ENCODE results near the gene METTL26.
"Not testable (repeated sequence)": the region's sequence is repeated elsewhere in the genome, so short reads cannot be mapped to it uniquely, and the experiment has no call there.

Gene METTL26

DNA sequence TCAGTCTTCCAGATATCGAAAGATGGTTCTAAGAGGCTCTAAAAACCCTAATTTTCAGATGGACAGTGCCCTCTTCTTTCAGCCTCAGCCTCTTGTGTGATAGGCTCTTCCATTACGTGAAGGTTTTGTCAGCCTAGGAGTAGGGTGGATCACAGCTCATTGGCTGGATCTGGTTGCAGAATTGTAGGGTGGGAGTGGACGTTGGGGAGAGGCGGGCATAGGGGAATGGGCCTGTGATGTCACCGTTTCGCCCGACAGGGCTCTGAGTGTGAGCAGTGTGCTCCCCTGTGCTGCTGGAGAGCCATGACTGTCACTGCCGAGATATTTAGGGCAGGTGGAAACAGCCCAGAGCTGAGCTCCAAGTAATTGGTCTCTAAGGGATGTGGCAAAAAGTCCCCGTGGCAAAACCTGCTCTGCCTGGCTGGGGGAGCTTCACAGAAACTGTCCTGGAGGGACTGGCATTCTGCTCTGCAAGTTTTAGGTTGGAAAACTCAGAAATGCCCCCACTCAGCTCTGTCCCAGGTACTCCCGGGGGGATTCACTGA lies 11.5 kb downstream of the METTL26 start:
- DNase-seq, result no peak

DNA sequence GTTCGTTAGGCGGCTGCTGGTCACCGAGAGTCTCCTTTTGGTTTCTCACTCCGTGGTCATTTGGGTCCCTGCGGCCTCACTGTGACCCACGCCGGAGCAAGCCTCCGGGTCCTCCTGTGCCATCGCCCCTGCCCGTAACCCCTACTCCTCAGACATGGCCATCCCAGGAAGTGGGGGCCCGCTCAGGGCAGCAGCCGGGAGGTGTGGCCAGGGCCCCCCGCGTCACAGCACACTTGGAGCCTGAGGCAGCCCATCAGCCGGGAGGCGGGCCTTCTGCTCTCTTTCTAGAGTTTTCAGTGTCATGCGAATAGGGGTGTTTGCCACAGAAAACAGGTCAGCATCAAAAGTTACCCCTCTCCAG lies 13.2 kb downstream of the METTL26 start:
- no peak for DNase-seq

DNA sequence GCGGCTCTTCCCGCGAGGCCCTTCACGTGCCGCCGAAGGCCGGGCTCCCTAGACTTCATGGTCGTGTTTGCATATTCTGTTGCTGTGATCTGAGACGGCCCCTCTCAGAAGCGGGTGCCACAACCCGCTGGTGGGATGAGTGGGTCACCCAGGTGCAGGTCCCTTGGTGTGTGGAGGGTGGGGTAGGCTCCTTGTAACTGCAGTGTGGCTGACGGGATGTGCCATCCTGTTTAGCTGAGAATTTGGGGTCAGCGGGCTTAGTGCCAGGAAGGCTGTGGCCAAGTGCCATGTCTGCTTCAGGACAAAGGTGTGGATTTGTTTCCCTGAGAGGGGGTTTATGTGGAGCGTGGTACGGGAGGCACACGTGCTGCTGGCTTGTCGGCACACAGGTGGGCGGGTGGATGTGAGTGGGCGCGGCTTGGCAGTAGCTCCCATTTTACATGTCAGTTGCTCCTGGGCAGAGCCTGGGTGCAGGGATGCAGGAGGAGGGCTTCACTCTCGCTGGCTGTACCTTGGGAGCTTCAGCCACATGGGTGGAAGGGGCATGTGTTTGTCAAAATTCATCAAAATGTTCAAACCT lies 14.5 kb downstream of the METTL26 start:
- no peak for DNase-seq

DNA sequence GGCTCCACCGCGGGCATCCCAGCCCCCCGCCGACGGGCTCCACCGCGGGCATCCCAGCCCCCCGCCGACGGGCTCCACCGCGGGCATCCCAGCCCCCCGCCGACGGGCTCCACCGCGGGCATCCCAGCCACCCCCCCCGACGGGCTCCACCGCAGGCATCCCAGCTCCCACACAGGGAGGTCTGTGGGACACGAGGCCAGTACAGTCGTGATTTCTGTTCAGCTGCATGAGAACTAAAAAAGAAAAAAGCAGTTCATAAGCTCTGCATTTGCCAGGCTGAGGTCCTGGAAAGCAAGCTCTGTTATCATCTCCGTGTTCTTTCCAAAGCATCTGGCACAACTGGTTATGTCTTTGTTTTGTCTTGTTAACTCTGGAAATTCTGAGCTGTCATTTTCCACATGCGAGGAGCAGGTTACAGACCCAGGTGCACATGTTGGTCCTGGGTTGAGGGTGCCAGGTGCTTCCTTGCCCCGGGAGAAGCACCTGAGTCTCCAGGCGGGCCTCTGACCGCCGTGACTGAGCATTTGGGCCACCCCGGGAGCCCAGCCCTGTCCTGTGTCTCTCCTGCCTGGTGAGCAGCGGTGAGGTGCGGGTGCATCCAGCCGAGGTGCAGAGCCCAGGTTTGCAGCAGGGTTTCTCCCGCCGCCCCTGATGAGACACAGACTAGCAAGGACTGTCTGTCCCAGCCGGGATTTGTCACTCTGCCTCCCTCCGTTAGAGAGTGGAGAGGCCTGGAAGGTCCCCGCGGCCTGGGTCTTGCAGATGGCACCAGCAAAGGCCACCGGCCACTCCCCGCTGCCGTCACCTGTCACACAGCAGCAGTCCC lies 15.2 kb downstream of the METTL26 start:
- DNase-seq, result no peak

DNA sequence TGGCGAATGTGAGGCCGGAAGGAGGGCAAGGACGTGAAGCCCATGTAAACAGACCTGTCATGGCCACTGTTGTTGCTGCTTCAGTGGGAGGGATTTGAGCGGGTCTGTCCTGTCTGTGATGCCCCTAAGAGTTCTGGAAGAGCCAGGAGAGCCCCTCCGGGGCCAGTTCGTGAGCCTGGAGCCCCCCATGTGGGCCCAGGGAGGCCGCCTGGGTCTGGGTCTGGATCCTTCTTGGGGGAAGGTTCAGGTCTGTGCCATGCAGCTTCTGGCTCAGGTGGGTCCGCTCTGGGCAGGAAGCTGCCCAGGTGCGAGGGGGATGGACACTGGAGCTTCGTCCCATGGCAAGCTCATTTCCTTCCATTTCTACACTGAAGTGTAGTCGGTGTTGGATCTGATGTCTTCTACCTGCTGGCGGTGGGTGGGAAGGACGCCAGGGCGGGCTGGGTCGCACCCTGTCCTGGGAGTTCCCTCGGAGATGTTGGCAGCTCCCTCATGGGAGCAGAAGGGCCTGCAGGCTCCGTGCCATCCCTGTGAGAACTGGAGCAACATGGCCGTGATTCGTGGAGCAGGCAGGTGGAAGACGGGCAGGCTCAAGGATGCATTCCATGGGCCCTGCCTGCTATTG lies 16.5 kb downstream of the METTL26 start:
- DNase-seq, result no peak

DNA sequence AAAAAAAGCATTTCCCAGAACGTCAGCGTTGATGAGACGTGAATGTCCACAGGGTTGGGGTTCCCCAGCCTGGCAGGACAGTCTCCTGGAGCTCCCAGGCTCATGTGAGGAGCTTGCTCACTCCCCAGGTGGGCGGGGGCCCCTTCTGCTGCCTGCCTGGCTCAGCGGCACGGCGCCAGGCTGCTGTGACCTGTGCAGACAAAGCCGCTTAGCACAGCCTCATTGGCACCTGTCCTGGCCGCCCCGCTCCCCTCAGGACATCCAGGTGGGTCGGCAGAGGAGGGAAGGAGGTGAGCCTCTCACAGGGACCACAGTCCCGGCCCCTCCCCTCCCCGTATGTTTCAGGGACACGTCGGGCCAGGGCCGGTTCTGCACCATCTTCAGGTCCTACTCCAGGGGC lies 18.2 kb downstream of the METTL26 start:
- no peak for DNase-seq

DNA sequence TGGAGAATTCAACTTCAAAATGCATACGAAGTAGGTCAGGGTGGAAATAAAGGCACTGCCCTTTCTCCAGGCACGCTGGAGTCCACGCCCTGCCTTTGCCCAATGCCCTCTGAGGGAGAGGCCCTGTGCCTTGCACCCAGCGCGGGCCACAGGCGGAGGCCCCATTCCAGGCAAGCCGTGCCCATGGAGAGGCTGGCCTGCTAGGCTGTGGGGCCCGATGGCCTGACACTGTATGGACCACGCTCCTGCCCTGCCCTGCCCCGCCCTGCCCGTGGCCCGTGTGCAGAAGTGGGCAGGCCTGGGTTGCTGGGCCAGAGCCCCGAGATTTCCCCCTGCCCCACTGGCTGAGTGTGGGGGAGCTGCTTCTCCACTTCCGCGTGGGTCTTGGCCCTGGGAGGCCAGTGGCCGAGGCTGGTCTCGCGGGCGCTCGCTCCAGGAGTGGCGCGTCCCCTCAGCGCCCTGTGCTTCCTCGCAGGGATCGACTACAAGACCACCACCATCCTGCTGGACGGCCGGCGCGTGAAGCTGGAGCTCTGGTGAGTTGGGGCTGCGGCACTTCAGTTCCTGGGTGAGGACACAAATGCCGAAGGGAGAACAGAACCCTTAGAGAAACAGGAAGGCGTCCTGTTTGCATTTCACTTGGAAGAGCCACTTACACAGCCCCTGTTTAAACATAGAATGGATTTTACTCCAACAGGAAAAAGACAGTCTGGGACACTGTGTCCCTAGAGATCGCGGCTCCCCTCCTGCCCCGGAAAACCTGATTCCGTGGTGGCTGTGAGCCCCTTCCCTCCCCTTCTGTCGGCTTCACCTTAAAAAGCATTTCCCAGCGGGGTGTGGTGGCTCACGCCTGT lies 19.1 kb downstream of the METTL26 start:
- no peak for DNase-seq

DNA sequence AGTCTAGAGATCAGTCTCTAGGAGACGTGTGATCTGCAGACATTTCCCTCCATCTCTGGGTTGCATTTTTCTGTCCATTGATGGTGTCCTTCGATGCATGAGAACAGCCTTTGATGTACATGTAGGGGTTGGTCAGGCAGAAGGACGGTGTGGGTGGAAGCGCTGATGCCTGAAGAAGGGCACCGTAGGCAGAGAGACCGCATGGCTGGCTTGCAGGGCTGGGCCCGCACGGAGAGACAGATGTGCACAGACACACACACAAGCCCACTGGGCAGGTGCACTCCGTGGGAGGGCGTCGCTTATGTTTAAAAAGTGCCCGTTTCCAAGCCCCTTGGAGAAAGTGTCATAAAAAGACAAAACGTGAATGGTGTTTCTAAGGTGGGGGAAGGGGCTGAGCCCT lies 21.0 kb downstream of the METTL26 start:
- no peak for DNase-seq

DNA sequence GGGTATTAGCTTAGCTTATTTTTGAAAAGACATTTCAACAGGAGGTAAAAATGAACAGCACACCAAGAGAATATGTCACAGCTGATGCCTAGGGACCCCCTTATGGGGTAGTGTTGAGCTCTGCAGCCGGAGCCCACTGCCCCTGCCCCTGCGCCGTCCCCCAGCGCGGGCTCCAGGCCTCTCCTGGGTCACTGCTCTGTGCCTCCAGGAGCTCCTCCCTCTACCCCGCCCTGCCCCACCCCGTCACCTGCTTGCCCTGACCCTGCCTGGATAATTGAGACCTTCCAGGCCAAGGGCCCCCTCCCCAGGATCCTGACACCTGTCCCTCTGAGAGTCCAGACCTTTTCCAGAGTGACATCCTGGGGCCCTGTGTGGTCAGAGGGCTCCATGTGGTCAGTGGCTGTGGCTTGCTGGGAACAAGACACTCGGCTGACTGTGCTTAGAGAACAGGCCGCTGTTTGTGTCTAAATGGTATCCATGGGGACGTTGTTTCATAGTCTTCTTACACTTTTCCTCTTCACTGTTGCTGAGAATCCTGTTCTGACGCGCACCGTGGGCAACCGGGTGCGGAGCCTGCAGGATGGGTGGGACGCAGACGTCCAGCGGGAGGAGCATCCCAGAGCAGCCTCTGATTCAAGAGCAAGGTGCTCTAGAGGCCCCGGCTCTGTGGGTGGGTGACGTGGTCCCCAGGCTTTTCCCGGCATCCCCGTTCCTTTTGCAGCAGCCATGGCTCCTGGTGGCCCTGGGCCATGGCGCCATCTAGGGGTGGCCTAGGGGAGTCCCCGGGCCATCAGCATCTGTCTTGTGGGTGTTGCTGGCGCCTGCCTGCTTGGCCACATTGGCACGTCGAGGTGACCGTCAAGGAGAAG lies 25.4 kb downstream of the METTL26 start:
- DNase-seq, result peak; percentile 68 to 78

DNA sequence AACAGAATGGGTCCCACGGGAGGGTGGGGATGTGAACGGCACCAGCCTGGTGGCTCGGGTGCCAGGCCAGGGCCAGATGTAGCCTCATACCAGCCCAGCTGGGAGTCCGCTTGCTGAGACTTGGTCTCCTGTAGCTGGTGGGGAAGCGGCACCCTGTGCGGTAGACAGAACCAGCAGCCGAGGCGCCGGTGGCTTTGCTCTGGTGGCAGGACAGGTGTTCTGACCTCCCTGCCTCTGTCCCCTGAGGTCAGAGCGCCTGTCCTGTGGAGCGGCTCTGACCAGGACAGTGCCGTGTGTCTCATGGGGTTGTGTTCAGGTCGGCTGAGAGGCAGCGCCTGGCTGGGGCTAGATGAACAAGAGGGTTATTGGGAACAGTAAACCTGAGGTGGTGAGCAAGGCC lies 26.1 kb downstream of the METTL26 start:
- DNase-seq, result no peak

DNA sequence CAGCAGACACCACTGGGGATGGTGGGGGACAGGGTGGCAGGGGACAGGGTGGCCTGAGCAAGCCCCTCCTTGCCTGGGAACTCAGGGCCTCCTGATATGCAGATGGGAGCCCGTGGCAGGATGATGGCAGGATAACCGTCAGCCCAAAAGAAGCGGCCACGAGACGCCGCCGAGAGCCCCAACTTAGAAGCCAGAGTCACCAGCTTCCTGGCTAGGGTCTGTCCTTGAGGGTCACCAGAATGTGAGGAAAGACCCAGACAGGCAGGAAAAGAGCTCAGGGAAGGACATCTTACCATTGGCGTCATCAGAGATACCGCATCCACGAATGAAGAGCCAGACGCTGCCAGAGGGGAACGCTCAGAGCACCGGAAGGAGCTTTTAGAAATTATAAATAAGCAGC lies 26.8 kb downstream of the METTL26 start:
- DNase-seq, result no peak

DNA sequence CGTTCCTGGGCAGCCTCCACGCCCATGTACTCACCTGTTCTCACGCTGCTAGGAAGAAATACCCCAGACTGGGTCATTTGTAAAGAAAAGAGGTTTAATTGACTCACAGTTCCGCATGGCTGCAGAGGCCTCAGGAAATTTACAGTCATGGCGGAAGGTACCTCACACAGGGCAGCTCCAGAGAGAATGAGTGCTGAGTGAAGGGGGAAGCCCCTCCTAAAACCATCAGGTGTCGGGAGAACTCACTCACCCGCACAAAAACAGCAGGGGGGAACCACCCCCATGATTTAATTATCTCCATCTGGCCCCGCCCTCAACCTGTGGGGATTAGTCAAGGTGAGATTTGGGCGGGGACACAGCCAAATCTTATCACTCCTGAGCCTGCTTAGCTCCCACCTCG lies 28.1 kb downstream of the METTL26 start:
- peak; percentile 66 to 72 for DNase-seq

DNA sequence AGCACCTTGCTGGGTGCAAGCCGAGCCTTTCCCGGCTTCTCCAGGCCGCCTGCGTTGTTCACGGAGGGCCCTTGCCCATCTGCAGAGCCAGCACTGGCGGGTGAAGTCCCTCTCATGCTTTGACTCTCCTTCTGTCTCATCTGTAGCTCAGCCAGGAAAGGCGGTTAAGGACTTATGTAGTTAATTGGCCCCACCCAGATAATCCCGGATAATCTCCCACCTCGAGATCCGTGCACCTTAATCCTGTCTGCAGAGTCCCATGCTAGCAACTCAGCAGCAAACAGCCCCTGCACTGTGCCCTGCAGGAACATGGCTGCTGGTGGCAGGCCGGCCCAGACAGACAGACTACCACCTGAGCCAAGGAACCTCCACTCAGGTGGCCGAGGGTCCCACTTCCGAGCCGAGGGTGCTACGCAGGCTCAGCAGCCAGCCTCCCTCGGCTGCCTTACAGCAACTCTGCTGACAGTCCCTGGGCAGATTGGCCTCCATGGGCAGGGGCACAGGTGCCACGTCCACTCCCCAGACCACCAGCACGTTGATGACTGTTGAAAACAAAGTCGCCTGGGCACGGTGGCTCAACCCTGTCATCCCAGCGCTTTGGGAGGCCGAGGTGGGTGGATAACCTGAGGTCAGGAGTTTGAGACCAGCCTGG lies 29.3 kb downstream of the METTL26 start:
- no peak for DNase-seq

DNA sequence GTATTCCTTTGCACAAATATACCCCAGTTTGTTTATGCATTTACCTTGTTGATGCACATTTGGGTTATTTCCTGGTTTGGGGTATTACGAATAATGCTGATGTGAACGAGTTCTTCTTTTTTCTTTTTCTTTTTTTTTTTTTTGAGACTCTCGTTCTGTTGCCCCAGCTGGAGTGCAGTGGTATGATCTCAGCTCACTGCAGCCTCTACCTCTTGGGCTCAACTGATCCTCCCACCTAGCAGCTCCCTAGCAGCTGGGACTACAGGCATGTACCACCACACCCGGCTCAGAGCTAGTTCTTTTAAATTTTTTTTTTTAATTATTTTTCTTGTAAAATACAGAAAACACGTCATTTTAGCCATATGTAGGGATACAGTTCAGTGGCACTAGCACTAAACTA lies 32.2 kb downstream of the METTL26 start:
- DNase-seq, result no peak

DNA sequence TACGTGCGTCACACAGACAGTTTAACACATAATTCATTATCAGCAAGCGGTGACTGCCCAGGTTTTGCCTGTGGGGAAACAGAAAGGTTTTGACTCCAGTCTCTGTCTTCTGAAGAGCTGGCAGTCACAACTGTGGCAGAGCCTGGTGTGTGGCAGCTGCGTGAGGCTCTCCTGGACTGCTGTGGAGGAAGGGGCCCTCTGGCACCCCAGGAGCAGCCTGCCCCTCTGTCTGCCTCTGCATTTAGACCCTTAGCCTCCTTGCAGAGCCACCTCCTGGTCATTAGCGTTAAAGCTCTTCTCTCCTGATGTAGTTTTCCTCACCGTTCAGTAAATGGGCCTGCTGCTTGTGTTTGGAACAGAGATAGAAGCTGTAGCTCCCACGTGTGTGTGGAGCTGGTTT lies 35.3 kb downstream of the METTL26 start:
- DNase-seq, result no peak

DNA sequence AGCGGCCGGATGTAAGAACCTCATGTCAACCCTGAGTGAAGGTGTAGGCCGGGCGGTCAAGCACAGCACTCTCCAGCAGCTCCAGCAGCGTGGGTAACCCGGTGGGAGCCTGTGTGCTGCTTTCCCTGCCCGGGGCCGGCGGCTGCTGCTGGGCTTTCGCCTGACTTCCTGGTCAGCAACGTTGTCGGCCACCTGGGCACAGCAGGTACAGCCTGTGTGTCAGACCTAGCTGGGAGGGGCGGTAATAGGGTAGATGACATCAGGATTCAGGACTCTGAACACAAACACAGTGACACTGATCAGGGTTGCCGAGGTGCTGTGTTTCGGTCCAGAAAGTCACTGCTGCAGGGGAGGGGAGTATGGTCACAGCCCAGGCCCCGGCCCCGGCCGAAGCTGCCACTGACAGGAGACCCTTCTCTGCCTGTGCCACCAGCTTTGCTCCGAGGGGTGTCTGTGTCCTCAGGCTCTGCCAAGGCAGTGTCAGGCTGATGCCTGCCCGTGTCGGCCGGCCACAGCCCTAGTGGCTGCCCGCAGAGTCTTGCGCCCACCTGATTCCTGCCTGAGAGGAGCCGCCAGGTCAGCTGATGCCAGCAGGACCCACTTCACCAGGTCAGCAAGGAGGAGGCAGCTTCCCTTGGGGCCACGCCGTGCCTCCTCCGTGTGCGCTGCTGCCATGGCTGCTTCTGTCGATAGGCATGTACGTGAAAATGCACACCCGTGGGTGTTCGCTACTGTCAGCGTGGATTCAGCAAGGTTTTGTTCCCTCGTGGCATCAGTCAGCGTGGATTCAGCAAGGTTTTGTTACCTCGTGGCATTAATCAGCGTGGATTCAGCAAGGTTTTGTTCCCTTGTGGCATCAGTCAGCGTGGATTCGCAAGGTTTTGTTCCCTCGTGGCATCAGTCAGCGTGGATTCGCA lies 37.0 kb downstream of the METTL26 start:
- no peak for DNase-seq

DNA sequence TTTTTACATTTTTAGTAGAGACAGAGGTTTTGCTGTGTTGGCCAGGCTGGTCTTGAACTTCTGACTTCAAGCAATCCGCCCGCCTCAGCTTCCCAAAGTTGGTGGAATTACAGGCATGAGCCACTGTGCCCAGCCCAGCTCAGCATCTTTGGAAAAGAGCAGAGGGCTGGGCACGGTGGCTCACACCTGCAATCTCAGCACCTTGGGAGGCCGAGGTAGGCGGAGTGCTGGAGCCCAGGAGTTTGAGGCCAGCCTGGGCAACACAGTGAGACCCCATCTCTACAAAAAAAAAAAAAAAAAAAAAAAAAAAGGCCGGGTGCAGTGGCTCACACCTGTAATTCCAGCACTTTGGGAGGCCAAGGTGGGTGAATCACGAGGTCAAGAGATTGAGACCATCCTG lies 38.5 kb downstream of the METTL26 start:
- DNase-seq, result not testable (repeated sequence)

DNA sequence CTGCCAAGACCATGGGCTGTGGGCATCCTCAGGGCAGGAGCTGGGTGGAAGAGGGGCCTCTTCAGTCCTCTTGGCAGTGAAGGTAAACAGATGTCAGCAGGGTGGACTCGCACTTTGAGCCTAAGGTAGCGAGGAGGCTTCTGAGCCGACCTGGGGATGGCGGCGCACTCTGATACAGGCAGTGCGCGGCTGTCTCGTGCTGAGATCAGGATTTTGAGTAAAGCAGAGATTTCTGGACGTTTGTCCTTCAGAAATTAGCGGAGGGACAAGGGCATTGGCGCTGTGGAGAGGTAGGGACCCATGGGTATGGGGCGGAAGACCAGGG lies 39.4 kb downstream of the METTL26 start:
- no peak for DNase-seq

DNA sequence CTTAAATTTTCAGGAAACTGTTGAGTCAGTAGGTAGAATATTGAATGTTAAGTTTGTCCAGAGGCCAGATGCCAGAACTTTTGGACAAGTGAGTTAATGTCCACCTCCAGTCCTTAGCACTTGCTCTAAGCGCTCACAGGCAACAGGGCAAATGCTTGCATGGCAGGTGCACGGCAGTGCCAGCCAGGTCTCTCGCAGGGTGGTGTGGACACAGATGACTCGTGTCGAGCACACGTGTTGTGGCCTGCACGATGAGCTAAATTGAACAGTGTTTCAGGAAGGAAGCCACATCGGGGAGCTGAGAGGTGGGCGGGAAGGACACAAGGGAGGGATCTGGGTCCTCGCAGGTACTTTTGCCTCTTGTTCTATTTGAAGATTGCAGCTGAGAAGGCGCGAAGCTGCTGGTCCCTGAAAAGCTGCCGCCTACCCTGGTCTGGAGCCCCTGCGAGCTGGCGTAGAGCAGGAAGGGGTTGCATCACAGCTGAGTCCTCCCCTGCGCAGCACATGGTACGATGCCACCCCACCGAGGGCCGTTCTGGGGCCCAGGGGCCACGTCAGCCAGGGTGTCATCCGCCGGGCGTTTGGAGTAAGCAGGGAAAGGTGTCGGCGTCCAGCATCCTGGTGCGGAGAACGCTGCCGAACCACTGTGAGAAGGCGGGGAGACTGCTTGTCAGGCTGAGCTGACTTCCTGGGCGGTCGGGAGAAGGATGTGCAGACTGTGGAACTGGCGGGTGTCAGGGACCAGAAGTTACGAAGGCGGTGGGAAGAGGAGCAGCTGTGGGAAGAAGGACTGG lies 40.0 kb downstream of the METTL26 start:
- no peak for DNase-seq

DNA sequence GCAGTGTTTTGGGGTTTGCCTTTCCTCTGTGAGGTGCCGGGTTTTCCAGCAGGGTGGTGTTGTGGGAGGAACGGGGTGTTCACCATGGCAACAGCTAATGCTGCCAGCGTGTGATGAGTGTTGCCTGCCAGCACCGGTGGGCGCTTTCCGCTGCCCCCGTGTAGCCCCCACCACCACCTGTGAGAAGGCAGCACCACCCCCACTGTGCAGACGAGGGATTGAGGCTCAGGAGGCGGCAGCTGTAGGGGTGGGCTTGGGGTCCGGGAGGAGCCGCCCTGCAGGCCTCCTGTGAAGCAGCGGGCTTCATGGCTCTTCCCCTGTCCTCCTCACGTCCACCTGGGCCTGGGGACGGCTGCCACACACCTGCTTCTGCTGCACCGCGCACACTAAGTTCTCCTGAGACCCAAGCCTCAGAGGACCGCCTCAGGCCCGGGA lies 41.0 kb downstream of the METTL26 start:
- no peak for DNase-seq
